GM18505 (cell line): ENCODE measurements around the gene SLC39A2.

Experiments used
- ATAC-seq: cut with Tn5 transposase; IDR thresholded peaks from one replicate; pipeline ENCODE4 v1.9.1; 2021; ENCODE audit not compliant: unreplicated experiment
- POLR2A ChIP-seq: IDR thresholded peaks from 4 replicates; pipeline ENCODE4 v1.6.1; 2011; ENCODE audit warnings: borderline replicate concordance; ENCODE audit not compliant: insufficient read depth, insufficient read length; ENCODE audit errors: extremely low read depth

The SLC39A2 gene

DNA sequence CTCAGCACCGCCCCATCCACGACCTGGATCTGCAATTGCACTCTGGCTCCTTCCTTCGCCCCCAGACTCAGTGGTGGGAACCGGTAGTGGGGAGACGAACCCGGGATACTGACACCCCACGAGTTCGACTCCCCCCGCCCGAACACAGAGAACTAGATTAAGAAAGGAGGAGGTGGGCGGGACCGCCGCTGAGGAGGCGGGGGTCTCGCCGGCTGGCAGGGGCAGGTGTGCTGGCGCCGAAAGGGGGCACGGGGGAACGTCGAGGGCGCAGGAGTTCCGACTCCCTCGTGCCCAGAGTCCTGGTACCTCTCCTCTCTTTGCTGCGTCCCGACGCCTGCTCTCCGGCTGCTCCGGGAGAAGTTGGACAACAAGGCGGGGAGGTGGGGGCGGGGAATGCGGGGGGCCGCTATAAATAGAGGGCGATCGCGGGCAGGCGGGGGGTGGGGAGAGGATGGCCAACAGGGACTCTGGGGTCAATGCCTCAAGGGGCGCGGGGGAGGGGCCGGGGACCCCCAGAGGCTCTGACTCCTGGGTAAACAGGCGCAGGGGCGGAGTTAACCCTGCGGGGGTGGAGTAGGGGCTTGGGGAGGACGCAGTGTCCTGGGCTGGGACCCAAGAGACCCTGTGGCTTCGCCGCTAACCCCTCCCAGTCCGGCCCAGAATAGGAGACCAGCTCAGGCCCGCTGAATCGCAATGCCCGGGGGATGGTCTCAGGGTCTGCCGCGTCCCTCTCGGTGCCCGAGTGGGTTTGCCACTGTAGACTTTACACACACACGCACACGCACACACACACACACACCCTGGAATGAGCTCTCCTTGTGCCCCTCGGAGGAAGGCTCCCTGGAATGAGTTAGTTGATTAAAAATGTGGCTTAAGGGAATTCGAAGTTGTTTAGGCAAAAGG, 26.5 kb downstream of the SLC39A2 start:
- TF ChIP-seq POLR2A: no peak
- ATAC-seq: no peak

DNA sequence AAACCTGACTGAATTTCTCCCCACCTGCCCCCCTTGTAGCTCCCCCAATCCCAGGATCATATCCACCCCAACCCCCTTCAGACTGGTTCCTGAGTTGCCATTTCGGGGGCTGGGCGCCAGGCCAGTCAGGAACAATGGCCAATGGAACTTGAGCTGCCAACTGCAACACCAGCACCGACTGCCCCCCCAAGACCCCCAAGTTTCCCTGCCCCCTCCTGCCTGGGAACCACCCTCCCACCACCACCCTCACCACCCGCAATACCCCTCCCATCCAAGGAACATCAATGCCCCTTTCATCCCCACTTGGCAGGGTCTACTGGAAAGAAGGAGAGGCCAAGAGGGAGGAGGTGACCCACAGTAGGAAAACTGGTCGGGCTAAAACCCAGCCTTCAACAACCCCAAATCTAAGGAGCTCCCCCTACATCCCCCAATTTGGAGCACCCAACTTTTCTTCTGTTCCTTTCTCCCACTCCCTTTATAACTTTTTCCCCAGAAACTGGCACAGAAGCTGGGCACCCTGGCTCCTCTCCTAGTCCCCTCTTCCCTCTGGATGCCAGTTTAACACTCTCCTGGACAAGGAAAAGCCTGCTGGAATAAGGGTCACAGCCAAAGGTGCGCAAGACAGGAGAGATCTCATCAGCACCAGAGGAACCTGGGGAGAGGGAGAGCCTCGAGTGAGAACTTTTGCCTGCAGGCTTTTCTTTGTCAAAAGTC, 27.3 kb downstream of the SLC39A2 start:
- no peak for TF ChIP-seq POLR2A
- no peak for ATAC-seq

- TF ChIP-seq POLR2A: no peak
- ATAC-seq: no peak
Measured at GRCh38 chr14:21026988-21027315, 27.9 kb downstream of the SLC39A2 start.

DNA sequence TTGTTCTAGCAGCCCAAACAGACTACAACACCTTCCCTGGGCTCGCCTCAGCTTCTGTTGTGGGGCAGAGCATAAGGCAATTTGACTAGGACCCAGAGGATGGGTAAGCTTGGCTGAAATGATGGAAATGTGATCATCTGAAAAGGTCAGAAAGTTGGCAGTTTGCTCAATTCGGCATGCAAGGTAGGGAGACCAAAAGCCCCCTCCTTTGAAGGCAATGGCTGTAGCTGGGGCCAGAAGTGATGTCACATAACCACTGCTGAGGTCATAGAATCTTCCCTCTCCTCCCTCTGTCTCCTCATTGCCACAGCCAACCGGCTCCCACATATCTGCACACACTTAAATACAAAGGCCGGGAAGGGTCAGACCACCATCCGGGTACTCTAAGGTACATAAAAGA, 30.8 kb downstream of the SLC39A2 start, which contains the start of gene TPPP2:
TPPP2 (plus strand) TSS at position 301 of the 400 bp plus-strand sequence. CDS start 365 bp downstream, outside the sequence.
- ATAC-seq: no peak
- no peak for TF ChIP-seq POLR2A

GRCh38 chr14:21030531-21030930, 31.4 kb downstream of the SLC39A2 start:
- no peak for ATAC-seq
- no peak for TF ChIP-seq POLR2A

GRCh38 chr14:21032326-21033132, 33.4 kb downstream of the SLC39A2 start:
- TF ChIP-seq POLR2A: no peak

GRCh38 chr14:21033133-21033698, 34.1 kb downstream of the SLC39A2 start:
- TF ChIP-seq POLR2A: no peak
- no peak for ATAC-seq

More at GRCh38 chr14:21032326-21033132, 33.4 kb downstream of the SLC39A2 start:
- ATAC-seq: no peak

GRCh38 chr14:21034707-21035106, 35.6 kb downstream of the SLC39A2 start, which contains the start of gene RNASE13:
TSS of gene RNASE13 (minus strand) at chr14:21034807. CDS start at chr14:21034288, 519 bp downstream.
- ATAC-seq: no peak
- no peak for TF ChIP-seq POLR2A

- no peak for ATAC-seq
- TF ChIP-seq POLR2A: no peak
Measured at GRCh38 chr14:21036751-21037150, 37.7 kb downstream of the SLC39A2 start.

GRCh38 chr14:21037156-21037555, 38.1 kb downstream of the SLC39A2 start:
- no peak for TF ChIP-seq POLR2A
- no peak for ATAC-seq

GRCh38 chr14:21038441-21039422, 39.6 kb downstream of the SLC39A2 start:
- no peak for ATAC-seq

More at GRCh38 chr14:21038441-21039422, 39.6 kb downstream of the SLC39A2 start:
- no peak for TF ChIP-seq POLR2A
